SJCRH30 (cell line): ENCODE results near the gene GMCL2. TPM values are rescaled to one million over a fixed set of nuclear protein-coding genes. Genes with fewer than 3 reads are reported as not detected.

Source experiments
- DNase-seq, 2 experiments: peaks; one replicate each; pipeline ENCODE4 v3.0.0-alpha.2; 2015 to 2020
- H3K27ac ChIP-seq: fragments of 250-450 bp; sonication (Bioruptor Pico); 2 replicates; pipeline ENCODE4 v1.5.1; 2020; ENCODE audit warnings: mild to moderate bottlenecking, moderate library complexity
- H3K27me3 ChIP-seq: fragments of 250-450 bp; sonication (Bioruptor Pico); 2 replicates; pipeline ENCODE4 v1.5.1; 2020; ENCODE audit warnings: mild to moderate bottlenecking, moderate library complexity
- H3K36me3 ChIP-seq: fragments of 250-450 bp; sonication (Bioruptor Pico); 2 replicates; pipeline ENCODE4 v1.5.1; 2020; ENCODE audit warnings: mild to moderate bottlenecking, moderate library complexity
- H3K4me1 ChIP-seq: fragments of 250-450 bp; sonication (Bioruptor Pico); 2 replicates; pipeline ENCODE4 v1.5.1; 2020; ENCODE audit warnings: mild to moderate bottlenecking, moderate library complexity
- H3K4me3 ChIP-seq: fragments of 250-450 bp; sonication (Bioruptor Pico); 2 replicates; pipeline ENCODE4 v1.5.1; 2020; ENCODE audit warnings: mild to moderate bottlenecking, moderate library complexity
- H3K9me3 ChIP-seq: fragments of 250-450 bp; sonication (Bioruptor Pico); replicated peaks from 2 replicates; pipeline ENCODE4 v1.5.1; 2020; ENCODE audit warnings: mild to moderate bottlenecking, moderate library complexity
- total RNA-seq: library from RNA; depleted of rRNA; stranded (reverse); fragments of >200 nt; shearing (Covaris generic); gene quantifications from 2 replicates; pipeline ENCODE4 v1.2.3, GENCODE V29; 2014

Gene GMCL2
- total RNA-seq, 1 experiment from 2014 or later, result not detected

GRCh38 chr5:178214160-178214803, 27.1 kb upstream of the GMCL2 start:
- H3K27me3 ChIP-seq, result no peaks in the 10 kb centered on the region
- H3K4me1 ChIP-seq, result no peaks in the 10 kb centered on the region
- no peak overlapping the region for H3K4me3 ChIP-seq
- H3K9me3 ChIP-seq, result no peaks in the 10 kb centered on the region
- H3K27ac ChIP-seq, result no peak overlapping the region
- peaks cover 84% of the 10 kb centered on the region for H3K36me3 ChIP-seq
- no peak for DNase-seq

GRCh38 chr5:178213748-178214151, 26.6 kb upstream of the GMCL2 start:
- DNase-seq, result no peak
- H3K27ac ChIP-seq, result no peak overlapping the region
- peaks cover 88% of the 10 kb centered on the region for H3K36me3 ChIP-seq
- H3K4me1 ChIP-seq, result no peaks in the 10 kb centered on the region
- no peak overlapping the region for H3K4me3 ChIP-seq
- no peaks in the 10 kb centered on the region for H3K9me3 ChIP-seq
- no peaks in the 10 kb centered on the region for H3K27me3 ChIP-seq

- DNase-seq, result no peak
- Histone ChIP-seq H3K36me3 (peaks cover 92% of the 10 kb centered on the region), H3K27ac (no peak overlapping the region), H3K4me1 (no peaks in the 10 kb centered on the region), H3K9me3 (no peaks in the 10 kb centered on the region), H3K27me3 (no peaks in the 10 kb centered on the region), H3K4me3 (no peak overlapping the region)
Measured at GRCh38 chr5:178213003-178213461, 25.9 kb upstream of the GMCL2 start.

GRCh38 chr5:178212241-178213002, 25.3 kb upstream of the GMCL2 start:
- Histone ChIP-seq H3K36me3 (peaks cover 98% of the 10 kb centered on the region), H3K27ac (no peak overlapping the region), H3K4me1 (no peaks in the 10 kb centered on the region), H3K27me3 (no peaks in the 10 kb centered on the region), H3K9me3 (no peaks in the 10 kb centered on the region), H3K4me3 (no peak overlapping the region)
- no peak for DNase-seq

GRCh38 chr5:178211095-178212048, 24.2 kb upstream of the GMCL2 start:
- DNase-seq, result no peak

GRCh38 chr5:178210686-178211085, 23.5 kb upstream of the GMCL2 start:
- no peak overlapping the region for H3K27ac ChIP-seq
- no peak overlapping the region for H3K4me3 ChIP-seq
- no peaks in the 10 kb centered on the region for H3K27me3 ChIP-seq
- H3K9me3 ChIP-seq, result no peaks in the 10 kb centered on the region
- H3K36me3 ChIP-seq, result peaks cover 100% of the 10 kb centered on the region
- peaks cover 10% of the 10 kb centered on the region; the same call in 1 of the 2 replicates for H3K4me1 ChIP-seq
- DNase-seq, result no peak

More at GRCh38 chr5:178211095-178212048, 24.2 kb upstream of the GMCL2 start:
- Histone ChIP-seq H3K36me3 (peaks cover 100% of the 10 kb centered on the region), H3K27ac (no peak overlapping the region), H3K9me3 (no peaks in the 10 kb centered on the region), H3K27me3 (no peaks in the 10 kb centered on the region), H3K4me1 (peaks cover 8% of the 10 kb centered on the region; the same call in 1 of the 2 replicates), H3K4me3 (no peak overlapping the region)

GRCh38 chr5:178210073-178210535, 22.9 kb upstream of the GMCL2 start:
- no peak overlapping the region for H3K27ac ChIP-seq
- peaks cover 99% of the 10 kb centered on the region for H3K36me3 ChIP-seq
- no peak overlapping the region for H3K4me3 ChIP-seq
- no peaks in the 10 kb centered on the region for H3K9me3 ChIP-seq
- no peaks in the 10 kb centered on the region for H3K27me3 ChIP-seq
- peaks cover 10% of the 10 kb centered on the region; the same call in 1 of the 2 replicates for H3K4me1 ChIP-seq
- DNase-seq, result no peak

- H3K27ac ChIP-seq, result no peak overlapping the region
- no peaks in the 10 kb centered on the region for H3K9me3 ChIP-seq
- no peaks in the 10 kb centered on the region for H3K27me3 ChIP-seq
- H3K4me1 ChIP-seq, result peaks cover 10% of the 10 kb centered on the region; the same call in 1 of the 2 replicates
- H3K4me3 ChIP-seq, result no peak overlapping the region
- no peak for DNase-seq
- H3K36me3 ChIP-seq, result peaks cover 93% of the 10 kb centered on the region
Measured at GRCh38 chr5:178209334-178210072, 22.3 kb upstream of the GMCL2 start.

GRCh38 chr5:178208540-178209227, 21.5 kb upstream of the GMCL2 start:
- DNase-seq, result no peak
- no peak overlapping the region for H3K27ac ChIP-seq
- H3K9me3 ChIP-seq, result no peaks in the 10 kb centered on the region
- H3K4me1 ChIP-seq, result peaks cover 10% of the 10 kb centered on the region; the same call in 1 of the 2 replicates
- H3K27me3 ChIP-seq, result no peaks in the 10 kb centered on the region
- no peak overlapping the region for H3K4me3 ChIP-seq
- H3K36me3 ChIP-seq, result peaks cover 85% of the 10 kb centered on the region

GRCh38 chr5:178207917-178208280, 20.7 kb upstream of the GMCL2 start:
- no peak for DNase-seq
- Histone ChIP-seq H3K4me1 (peaks cover 10% of the 10 kb centered on the region; the same call in 1 of the 2 replicates), H3K4me3 (no peak overlapping the region), H3K27ac (no peak overlapping the region), H3K36me3 (peaks cover 77% of the 10 kb centered on the region), H3K27me3 (no peaks in the 10 kb centered on the region), H3K9me3 (no peaks in the 10 kb centered on the region)

- Histone ChIP-seq H3K9me3 (no peaks in the 10 kb centered on the region), H3K36me3 (peaks cover 71% of the 10 kb centered on the region), H3K4me3 (no peak overlapping the region), H3K4me1 (peaks cover 10% of the 10 kb centered on the region; the same call in 1 of the 2 replicates), H3K27me3 (no peaks in the 10 kb centered on the region), H3K27ac (no peak overlapping the region)
- no peak for DNase-seq
Measured at GRCh38 chr5:178207183-178207916, 20.2 kb upstream of the GMCL2 start.

- no peak overlapping the region for H3K27ac ChIP-seq
- H3K4me1 ChIP-seq, result peaks cover 10% of the 10 kb centered on the region; the same call in 1 of the 2 replicates
- peaks cover 62% of the 10 kb centered on the region for H3K36me3 ChIP-seq
- H3K9me3 ChIP-seq, result no peaks in the 10 kb centered on the region
- peak overlapping the region; percentile 84 for H3K4me3 ChIP-seq
- DNase-seq, result no peak
- no peaks in the 10 kb centered on the region for H3K27me3 ChIP-seq
Measured at GRCh38 chr5:178206166-178207101, 19.3 kb upstream of the GMCL2 start.
